Measurements from ENCODE around the gene NECAB2. TPM values are rescaled to one million over a fixed set of nuclear protein-coding genes. Genes with fewer than 3 reads are reported as not detected.

Gene NECAB2
- polyA plus RNA-seq, 1 donor from 2014 or later: 12.5 TPM

GRCh38 chr16:84020353-84020752 is 52.3 kb downstream of the NECAB2 start:
- Histone ChIP-seq H3F3A (ENCODE audit: insufficient read depth, low read length, poor library complexity, severe bottlenecking) (no peaks in the 10 kb centered on the region), H3K9me3 (ENCODE audit: low read length) (no peaks in the 10 kb centered on the region), H4K20me1 (ENCODE audit: insufficient read depth) (no peaks in the 10 kb centered on the region), H3K4me3 (ENCODE audit: low read length) (no peak overlapping the region), H3K27me3 (ENCODE audit: insufficient read depth, low read depth, low read length) (no peaks in the 10 kb centered on the region), H3K36me3 (ENCODE audit: insufficient read depth, low read length) (no peaks in the 10 kb centered on the region), H3K27ac (ENCODE audit: low read length) (no peak overlapping the region), H3K79me2 (replicated peaks; ENCODE audit: insufficient read depth, low read length) (no peaks in the 10 kb centered on the region), H3K9me2 (ENCODE audit: insufficient read depth, low read length) (no peaks in the 10 kb centered on the region), H3K9ac (ENCODE audit: low read length) (no peak overlapping the region), H2AFZ (ENCODE audit: low read depth, low read length) (no peak overlapping the region), H3K4me2 (ENCODE audit: low read length) (no peak overlapping the region)
- no peak for TF ChIP-seq REST (IDR thresholded peaks at IDR 0.05; ENCODE audit: borderline replicate concordance)
- TF ChIP-seq SMC3 (conservative IDR thresholded peaks at IDR 0.05; ENCODE audit: poor library complexity): no peak
- no peak for TF ChIP-seq MXI1 (conservative IDR thresholded peaks at IDR 0.05; ENCODE audit: poor library complexity, severe bottlenecking)
- no peak for TF ChIP-seq TAF1 (IDR thresholded peaks at IDR 0.05; ENCODE audit: low read depth)
- TF ChIP-seq POLR2AphosphoS5 (IDR thresholded peaks at IDR 0.05): no peak
- no peak for TF ChIP-seq CTCF (IDR thresholded peaks at IDR 0.05; ENCODE audit: poor library complexity, severe bottlenecking)
- no peak for TF ChIP-seq EP300 (conservative IDR thresholded peaks at IDR 0.05; ENCODE audit: poor library complexity, severe bottlenecking)
- no peak for TF ChIP-seq EZH2 (IDR thresholded peaks at IDR 0.05; ENCODE audit: borderline replicate concordance, insufficient read depth, low read length, poor library complexity, severe bottlenecking)
- no peak for TF ChIP-seq RAD21 (conservative IDR thresholded peaks at IDR 0.05)

- no peak for TF ChIP-seq EZH2 (IDR thresholded peaks at IDR 0.05; ENCODE audit: borderline replicate concordance, insufficient read depth, low read length, poor library complexity, severe bottlenecking)
- H2AFZ ChIP-seq (ENCODE audit: low read depth, low read length): no peak overlapping the region
- no peaks in the 10 kb centered on the region for H4K20me1 ChIP-seq (ENCODE audit: insufficient read depth)
- no peak overlapping the region for H3K4me3 ChIP-seq (ENCODE audit: low read length)
- no peak overlapping the region for H3K27ac ChIP-seq (ENCODE audit: low read length)
- H3F3A ChIP-seq (ENCODE audit: insufficient read depth, low read length, poor library complexity, severe bottlenecking): no peaks in the 10 kb centered on the region
- no peaks in the 10 kb centered on the region for H3K9me3 ChIP-seq (ENCODE audit: low read length)
- no peaks in the 10 kb centered on the region for H3K27me3 ChIP-seq (ENCODE audit: insufficient read depth, low read depth, low read length)
- no peaks in the 10 kb centered on the region for H3K36me3 ChIP-seq (ENCODE audit: insufficient read depth, low read length)
- no peak overlapping the region for H3K4me2 ChIP-seq (ENCODE audit: low read length)
- H3K9ac ChIP-seq (ENCODE audit: low read length): no peak overlapping the region
- H3K79me2 ChIP-seq (replicated peaks; ENCODE audit: insufficient read depth, low read length): no peaks in the 10 kb centered on the region
- no peaks in the 10 kb centered on the region for H3K9me2 ChIP-seq (ENCODE audit: insufficient read depth, low read length)
Measured at GRCh38 chr16:84021488-84021887, 53.4 kb downstream of the NECAB2 start.

GRCh38 chr16:84022644-84023043 is 54.6 kb downstream of the NECAB2 start:
- Histone ChIP-seq H3K4me3 (ENCODE audit: low read length) (no peak overlapping the region), H3K9ac (ENCODE audit: low read length) (no peak overlapping the region), H4K20me1 (ENCODE audit: insufficient read depth) (no peaks in the 10 kb centered on the region), H3F3A (ENCODE audit: insufficient read depth, low read length, poor library complexity, severe bottlenecking) (no peaks in the 10 kb centered on the region), H3K4me2 (ENCODE audit: low read length) (no peak overlapping the region), H3K9me3 (ENCODE audit: low read length) (no peaks in the 10 kb centered on the region), H3K79me2 (replicated peaks; ENCODE audit: insufficient read depth, low read length) (no peaks in the 10 kb centered on the region), H2AFZ (ENCODE audit: low read depth, low read length) (no peak overlapping the region), H3K27ac (ENCODE audit: low read length) (no peak overlapping the region), H3K36me3 (ENCODE audit: insufficient read depth, low read length) (no peaks in the 10 kb centered on the region), H3K9me2 (ENCODE audit: insufficient read depth, low read length) (no peaks in the 10 kb centered on the region), H3K27me3 (ENCODE audit: insufficient read depth, low read depth, low read length) (no peaks in the 10 kb centered on the region)
- no peak for TF ChIP-seq POLR2AphosphoS5 (IDR thresholded peaks at IDR 0.05)

All from neural cell (in vitro differentiated cells).